Thyroid gland (tissue), 4 donors: ENCODE data around the gene GPN2. TPM values are rescaled to one million over a fixed set of nuclear protein-coding genes. Genes with fewer than 3 reads are reported as not detected.

Source experiments
- DNase-seq, 2 donors: peaks; one replicate each; pipeline ENCODE4 v3.0.0-alpha.2; 2019
- H3K27ac ChIP-seq, 3 donors: fragments of 200-600 bp; sonication (generic); 1 replicate in 2 of 3; 2 replicates in 1 of 3; pipeline ENCODE4 v1.5.1; 2016 to 2019; ENCODE audit warnings: mild to moderate bottlenecking in 1 of 3, moderate library complexity in 1 of 3
- H3K27me3 ChIP-seq: fragments of 200-600 bp; sonication (generic); one replicate; pipeline ENCODE4 v1.5.1; 2019
- H3K36me3 ChIP-seq, 2 donors: fragments of 200-600 bp; sonication (generic); one replicate each; pipeline ENCODE4 v1.5.1; 2016 to 2019
- H3K4me1 ChIP-seq, 2 donors: fragments of 200-600 bp; sonication (generic); one replicate each; pipeline ENCODE4 v1.5.1; 2017 to 2019
- H3K4me3 ChIP-seq, 3 donors: fragments of 200-600 bp; sonication (generic); replicated peaks in 1 of 3; 1 replicate in 2 of 3; 2 replicates in 1 of 3; pipeline ENCODE4 v1.5.1; 2016; ENCODE audit warnings: mild to moderate bottlenecking in 1 of 3
- H3K9me3 ChIP-seq: fragments of 200-600 bp; sonication (generic); one replicate; pipeline ENCODE4 v1.5.1; 2017
- CTCF ChIP-seq, 6 experiments: fragments of 200-600 bp in 3 of 6; fragments of 450-650 bp in 3 of 6; sonication (generic) in 3 of 6; IDR thresholded peaks; one replicate each; pipeline ENCODE4 v1.5.1; 2016 to 2019; ENCODE audit warnings: antibody characterized with exemption in 6 of 6, mild to moderate bottlenecking in 2 of 6, inconsistent platforms in 1 of 6, moderate library complexity in 1 of 6
- POLR2A ChIP-seq, 2 donors: fragments of 450-650 bp; IDR thresholded peaks; one replicate each; pipeline ENCODE4 v1.6.1; 2017; ENCODE audit warnings: antibody characterized with exemption in 2 of 2, mild to moderate bottlenecking in 2 of 2, moderate library complexity in 1 of 2
- WGBS, 2 donors: methylation state at CpG; one replicate each; pipeline ENCODE4 v1.1.5; 2017; 5-methylcytosine and 5-hydroxymethylcytosine counted together
- intact Hi-C: fragments of 100-400 bp; cut with DNase I; formaldehyde crosslinking; loops from one replicate; pipeline ENCODE4 v1.15.1; 2023
- total RNA-seq, 4 donors: library from RNA; depleted of rRNA; stranded (reverse); fragments of >200 nt; gene quantifications; one replicate each; pipeline ENCODE4 v1.2.3, GENCODE V29; 2016

Gene GPN2
- total RNA-seq, 4 donors from 2014 or later = 14.3 to 18.8 (median 16.4) TPM

DNA sequence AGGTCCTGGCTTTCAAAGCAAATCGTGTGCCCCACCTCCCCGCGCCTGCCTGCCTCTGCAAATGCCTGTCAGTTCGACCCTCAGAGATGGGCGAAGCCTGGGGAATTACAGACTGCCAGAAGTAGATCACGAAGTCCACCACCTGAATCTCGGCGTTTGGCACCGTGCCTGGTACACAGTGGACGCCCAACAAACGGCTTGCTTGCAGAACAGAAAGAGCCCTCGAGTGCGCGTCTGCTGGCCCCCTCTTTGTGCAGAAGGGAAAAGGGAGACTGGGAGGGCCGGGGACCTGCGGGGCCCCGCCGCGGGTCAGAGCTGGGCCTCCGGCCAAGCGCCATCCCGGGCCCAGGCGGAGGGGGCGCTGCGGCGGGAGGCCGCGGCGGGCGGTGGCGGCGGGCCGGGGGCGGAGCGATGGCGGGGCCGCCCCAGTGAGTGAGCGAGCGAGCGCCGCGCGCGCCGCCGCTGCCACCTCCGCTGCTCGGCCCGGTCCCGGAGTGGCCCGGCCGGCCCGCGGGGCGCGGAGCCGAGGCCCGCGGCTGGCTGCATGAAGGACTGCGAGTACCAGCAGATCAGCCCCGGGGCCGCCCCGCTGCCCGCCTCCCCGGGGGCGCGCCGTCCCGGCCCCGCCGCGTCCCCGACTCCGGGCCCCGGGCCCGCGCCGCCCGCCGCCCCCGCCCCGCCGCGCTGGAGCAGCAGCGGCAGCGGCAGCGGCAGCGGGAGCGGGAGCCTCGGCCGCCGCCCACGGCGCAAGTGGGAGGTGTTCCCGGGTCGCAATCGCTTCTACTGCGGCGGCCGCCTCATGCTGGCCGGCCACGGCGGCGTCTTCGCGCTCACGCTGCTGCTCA, 63.6 kb downstream of the GPN2 start, which contains the start of gene ZDHHC18:
ZDHHC18 (plus strand) TSS at position 428 of the 845 bp plus-strand sequence; CDS start at position 545, 117 bp downstream.
- intact Hi-C loops = no loop called here
- no peaks in the 10 kb centered on the region for H3K27me3 ChIP-seq
- TF ChIP-seq CTCF (IDR thresholded peaks at IDR 0.05) = peak in 4 of 6 experiments; percentile 32 to 75 (median 68)
- TF ChIP-seq POLR2A (IDR thresholded peaks at IDR 0.05) = peak in 1 of 2 donors; percentile 81
- no peaks in the 10 kb centered on the region for H3K36me3 ChIP-seq
- peak; percentile 90 to 96 for DNase-seq
- no peaks in the 10 kb centered on the region for H3K9me3 ChIP-seq
- H3K4me3 ChIP-seq = peak within 1 kb of the TSS; percentile 23 to 69 (median 48)
- peaks cover 43 to 49% of the 10 kb centered on the region in 2 donors for H3K4me1 ChIP-seq
- WGBS, 2 donors = 1 to 2% methylated on average over 16 to 29 of the region's 107 CpGs
- H3K27ac ChIP-seq = peak within 1 kb of the TSS; percentile 79 to 87 (median 84)

Other genes with a start within 250 kb of the GPN2 start
- gene ARID1A, start 194.3 kb downstream of the GPN2 start, total RNA-seq = 10 to 100 TPM; 44.1 to 97.3 (median 78.4) TPM
- 10 to 100 TPM; 20.5 to 39.4 (median 27.8) TPM for gene PIGV, start 102.3 kb downstream of the GPN2 start, total RNA-seq
- gene ZDHHC18, start 63.6 kb downstream of the GPN2 start, total RNA-seq = 10 to 100 TPM; 11.4 to 33.1 (median 21.4) TPM
- under 1 TPM in 3 of 4 donors, not detected in 1; 0.54 to 0.73 (median 0.54) TPM for gene SFN, start 27.1 kb downstream of the GPN2 start, total RNA-seq
- gene GPATCH3, start 10.2 kb upstream of the GPN2 start, total RNA-seq = 10 to 100 TPM in 3 of 4 donors, 1 to 10 TPM in 1; 8.6 to 12.5 (median 11.6) TPM
- gene NR0B2, start 23.7 kb upstream of the GPN2 start, total RNA-seq = not detected
- gene NUDC, start 31.5 kb upstream of the GPN2 start, total RNA-seq = 10 to 100 TPM; 44.1 to 80.2 (median 55.9) TPM
- 10 to 100 TPM; 13.2 to 30.3 (median 22.6) TPM for gene KDF1, start 70.2 kb upstream of the GPN2 start, total RNA-seq
- 1 to 10 TPM; 2.9 to 8.5 (median 6.5) TPM for gene TRNP1, start 103.4 kb upstream of the GPN2 start, total RNA-seq
- gene TENT5B, start 122.6 kb upstream of the GPN2 start, total RNA-seq = 10 to 100 TPM in 3 of 4 donors, 1 to 10 TPM in 1; 4.7 to 21.0 (median 11.8) TPM